ENCODE measurements around the gene GAPDH.

GAPDH gene

DNA sequence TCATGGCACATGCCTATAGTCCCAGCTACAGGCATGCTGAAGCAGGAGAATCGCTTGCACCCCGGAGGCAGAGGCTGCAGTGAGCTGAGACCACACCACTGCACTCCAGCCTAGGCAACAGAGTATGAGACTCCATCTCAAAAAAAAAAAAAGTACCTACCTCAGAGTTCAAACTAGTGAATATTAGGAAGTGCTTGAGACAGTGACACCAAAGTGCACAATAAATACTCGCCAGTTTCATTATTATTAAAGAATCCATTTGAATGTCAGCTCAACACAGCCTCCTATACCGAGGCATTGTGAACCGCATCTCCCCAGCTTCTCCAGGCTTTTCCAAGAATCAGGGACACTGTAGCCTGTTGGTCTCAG is 5.0 kb downstream of the GAPDH start:
- TF ChIP-seq, protein P1, sequence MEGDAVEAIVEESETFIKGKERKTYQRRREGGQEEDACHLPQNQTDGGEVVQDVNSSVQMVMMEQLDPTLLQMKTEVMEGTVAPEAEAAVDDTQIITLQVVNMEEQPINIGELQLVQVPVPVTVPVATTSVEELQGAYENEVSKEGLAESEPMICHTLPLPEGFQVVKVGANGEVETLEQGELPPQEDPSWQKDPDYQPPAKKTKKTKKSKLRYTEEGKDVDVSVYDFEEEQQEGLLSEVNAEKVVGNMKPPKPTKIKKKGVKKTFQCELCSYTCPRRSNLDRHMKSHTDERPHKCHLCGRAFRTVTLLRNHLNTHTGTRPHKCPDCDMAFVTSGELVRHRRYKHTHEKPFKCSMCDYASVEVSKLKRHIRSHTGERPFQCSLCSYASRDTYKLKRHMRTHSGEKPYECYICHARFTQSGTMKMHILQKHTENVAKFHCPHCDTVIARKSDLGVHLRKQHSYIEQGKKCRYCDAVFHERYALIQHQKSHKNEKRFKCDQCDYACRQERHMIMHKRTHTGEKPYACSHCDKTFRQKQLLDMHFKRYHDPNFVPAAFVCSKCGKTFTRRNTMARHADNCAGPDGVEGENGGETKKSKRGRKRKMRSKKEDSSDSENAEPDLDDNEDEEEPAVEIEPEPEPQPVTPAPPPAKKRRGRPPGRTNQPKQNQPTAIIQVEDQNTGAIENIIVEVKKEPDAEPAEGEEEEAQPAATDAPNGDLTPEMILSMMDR (IDR thresholded peaks at IDR 0.05; ENCODE audit: insufficient read depth, low read length, missing control alignments): no peak
- no peak for DNase-seq (ENCODE audit: low read depth, low spot score)
- CTCF ChIA-PET: interaction anchor here (0.6 to 8.6 kb wide), 7 partner anchors 10 to 119 kb away, joined by 3 to 235 read pairs (median 4); partner anchors contain the start of genes CD27 and IFFO1
- 0 out of 2 replicates have a peak overlapping the region, but pooled peaks have one; percentile 6 for H3K4me3 ChIP-seq (ENCODE audit: low read depth, low read length)
- POLR2A ChIA-PET: interaction anchor here (1.1 to 8.1 kb wide), 7 partner anchors 11 to 312 kb away, joined by 3 to 359 read pairs (median 7); partner anchors contain the start of genes CDCA3, IFFO1, MRPL51 and USP5

DNA sequence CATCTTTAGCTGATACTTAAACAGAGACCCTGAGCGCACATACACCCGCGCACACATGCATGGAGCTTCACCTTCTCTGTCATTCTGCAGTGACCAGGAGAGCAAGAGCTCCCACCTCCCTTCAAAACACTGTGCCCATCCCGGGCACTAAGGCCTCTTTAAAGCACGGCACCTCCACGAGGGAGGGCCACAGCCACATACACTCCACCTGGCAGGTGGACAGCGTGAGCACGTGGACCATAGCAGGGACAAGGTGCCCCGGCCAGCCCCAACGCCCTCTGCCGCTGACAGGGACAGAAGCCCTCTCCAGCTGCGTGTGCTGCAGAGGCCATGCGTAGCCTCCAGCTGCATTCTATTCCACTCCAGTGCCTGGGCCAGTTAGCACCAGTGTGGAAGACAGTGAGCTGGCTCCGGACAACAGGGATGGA is 5.4 kb downstream of the GAPDH start:
- CTCF ChIA-PET: interaction anchor here (0.6 to 8.6 kb wide), 6 partner anchors 10 to 116 kb away, joined by 3 to 235 read pairs (median 3); partner anchors contain the start of gene IFFO1
- no peak for DNase-seq (ENCODE audit: low read depth, low spot score)
- 0 out of 2 replicates have a peak overlapping the region, but pooled peaks have one; percentile 6 for H3K4me3 ChIP-seq (ENCODE audit: low read depth, low read length)
- POLR2A ChIA-PET: interaction anchor here (1.0 to 8.1 kb wide), 9 partner anchors 11 to 404 kb away, joined by 3 to 359 read pairs (median 5); partner anchors contain the start of genes C12orf57, CDCA3, IFFO1 and MRPL51
- TF ChIP-seq, protein P1 (IDR thresholded peaks at IDR 0.05; ENCODE audit: insufficient read depth, low read length, missing control alignments): no peak

DNA sequence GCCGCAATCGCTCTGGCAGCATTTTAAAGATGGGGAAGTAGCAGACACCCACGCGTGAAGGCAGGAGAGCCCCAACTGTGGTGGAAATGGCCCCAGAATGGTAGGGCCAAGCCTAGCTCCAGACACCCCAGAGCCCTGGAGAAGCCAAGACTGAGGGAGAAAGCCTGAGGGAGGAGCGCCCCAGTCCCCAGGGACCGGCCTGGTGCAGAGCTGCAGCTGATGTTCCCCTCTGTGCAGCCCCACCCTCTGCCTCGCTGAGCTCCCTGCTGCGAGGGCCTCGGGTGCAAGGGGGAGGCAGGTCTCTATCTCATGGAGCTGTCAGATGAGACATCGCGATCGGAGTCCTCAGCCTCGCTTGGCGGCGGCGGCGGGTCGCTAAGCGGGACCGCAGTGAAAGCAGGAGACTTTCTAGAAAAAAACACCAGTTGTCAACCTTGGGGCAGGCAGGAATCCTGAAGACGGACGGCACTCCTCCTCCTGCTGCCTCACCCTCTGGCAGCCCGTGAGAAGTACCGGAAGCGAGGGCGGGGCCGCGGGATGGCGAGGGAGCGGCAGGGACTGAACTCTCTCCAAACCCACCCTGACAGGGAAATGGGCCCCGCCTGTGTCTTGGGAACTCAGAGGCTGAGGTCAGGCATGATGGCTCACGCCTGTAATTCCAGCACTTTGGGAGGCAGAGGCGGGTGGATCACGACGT is 6.0 kb downstream of the GAPDH start:
- CTCF ChIA-PET: interaction anchor here (0.9 to 8.6 kb wide), 5 partner anchors 11 to 116 kb away, joined by 3 to 235 read pairs (median 3); partner anchors contain the start of gene IFFO1
- DNase-seq (ENCODE audit: low read depth, low spot score): no peak
- TF ChIP-seq, protein P1 (IDR thresholded peaks at IDR 0.05; ENCODE audit: insufficient read depth, low read length, missing control alignments): peak; percentile 7
- peak overlapping the region; percentile 10; the same call in 1 of the 2 replicates for H3K4me3 ChIP-seq (ENCODE audit: low read depth, low read length)
- POLR2A ChIA-PET: interaction anchor here (1.0 to 8.1 kb wide), 6 partner anchors 8 to 404 kb away, joined by 3 to 359 read pairs (median 5); partner anchors contain the start of genes C12orf57, IFFO1 and RNU7-1

DNA sequence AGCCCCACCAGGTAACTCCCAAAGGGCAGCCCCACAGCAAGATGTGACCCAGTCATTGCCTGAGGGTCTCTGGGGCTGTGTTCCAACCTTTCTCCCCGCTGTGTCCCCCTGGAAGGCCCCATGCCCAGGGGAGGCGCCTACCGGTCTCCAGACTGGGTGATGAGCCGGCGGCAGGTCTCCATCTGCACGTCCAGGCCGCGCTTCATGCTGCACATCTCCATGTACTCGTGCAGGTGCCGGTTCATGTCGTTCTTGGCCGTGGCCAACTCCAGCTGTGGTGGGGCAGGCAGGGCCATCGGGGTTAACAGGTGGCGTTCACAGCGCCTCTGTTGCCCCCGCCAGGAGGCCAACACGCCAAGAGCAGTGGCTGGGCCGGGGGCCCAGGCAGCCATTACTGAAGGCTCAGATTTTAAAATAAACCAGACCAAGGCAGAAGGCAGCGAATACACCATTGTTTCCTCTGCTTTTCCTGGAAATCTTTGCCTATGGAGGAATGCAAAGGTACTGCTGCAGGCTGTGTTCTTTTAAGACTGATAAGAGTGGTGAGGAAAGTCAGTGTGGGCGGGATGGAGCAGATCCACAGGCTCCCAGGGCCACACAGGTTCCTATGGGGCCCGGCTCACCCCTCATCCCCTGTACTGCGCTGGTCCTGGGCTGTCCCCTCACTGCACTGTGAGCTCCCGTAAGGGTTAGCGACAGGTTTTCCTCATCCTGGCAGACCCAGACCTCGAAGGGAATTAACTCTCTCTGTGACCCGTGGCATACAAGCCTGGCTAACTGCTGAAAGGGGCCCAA is 7.3 kb downstream of the GAPDH start:
- no peak for DNase-seq (ENCODE audit: low read depth, low spot score)
- H3K4me3 ChIP-seq (ENCODE audit: low read depth, low read length): no peak overlapping the region
- ChIA-PET CTCF (interaction anchor here (8.6 kb wide), 1 partner anchor 10 kb away, joined by 235 read pairs; the partner anchor contains the start of gene IFFO1), POLR2A (interaction anchor here (0.6 to 8.1 kb wide), 3 partner anchors 9 to 20 kb away, joined by 3 to 359 read pairs (median 5); partner anchors contain the start of gene IFFO1)
- TF ChIP-seq, protein P1 (IDR thresholded peaks at IDR 0.05; ENCODE audit: insufficient read depth, low read length, missing control alignments): no peak

DNA sequence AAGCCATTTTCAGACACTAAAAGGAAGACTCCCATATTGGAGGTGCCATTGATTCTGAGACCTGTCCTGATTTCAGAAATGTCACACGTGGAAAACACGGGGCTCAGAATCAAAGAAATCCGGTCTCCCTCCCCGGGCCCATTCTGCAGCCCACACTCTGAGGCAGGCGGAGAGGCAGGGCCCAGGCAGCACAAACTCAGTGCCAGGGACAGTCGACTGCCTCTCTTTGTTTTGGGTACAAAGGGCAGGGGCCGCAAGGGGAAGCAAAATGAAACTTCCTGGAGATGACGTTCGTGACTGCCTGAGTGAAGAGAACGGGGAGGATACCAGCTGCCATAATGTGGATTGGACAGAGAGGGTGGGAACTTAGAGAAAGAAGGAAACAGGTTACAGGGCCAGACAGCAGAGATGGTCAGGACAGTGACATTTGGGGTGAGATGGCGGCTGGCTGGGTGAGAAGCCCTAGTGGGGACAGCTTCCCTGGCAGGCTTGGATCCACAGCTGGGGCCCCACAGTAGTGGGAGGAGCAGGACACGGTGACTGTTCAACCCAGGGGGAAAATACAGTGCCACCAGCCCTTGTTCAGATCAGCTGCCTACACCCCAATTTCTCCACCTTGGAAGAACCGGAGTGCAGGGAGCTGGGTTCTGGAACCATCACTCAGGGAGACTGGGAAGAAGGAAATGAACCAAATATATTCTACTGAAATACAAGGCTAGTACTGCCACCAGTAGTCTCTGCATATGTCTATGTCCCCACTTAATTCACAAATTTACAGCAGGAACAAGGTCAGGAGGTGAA is 8.1 kb downstream of the GAPDH start:
- TF ChIP-seq, protein P1 (IDR thresholded peaks at IDR 0.05; ENCODE audit: insufficient read depth, low read length, missing control alignments): no peak
- no peak for DNase-seq (ENCODE audit: low read depth, low spot score)
- ChIA-PET CTCF (interaction anchor here (1.2 to 8.6 kb wide), 3 partner anchors 10 to 12 kb away, joined by 3 to 235 read pairs (median 3); partner anchors contain the start of gene IFFO1), POLR2A (no interaction called here)
- H3K4me3 ChIP-seq (ENCODE audit: low read depth, low read length): no peak overlapping the region
